ENCODE measurements around the gene LNP1.

- TF ChIP-seq CTCF (IDR thresholded peaks at IDR 0.05) (no peak), POLR2A (IDR thresholded peaks at IDR 0.05) (no peak), EP300 (IDR thresholded peaks at IDR 0.05) (no peak)
Observed at GRCh38 chr3:100470951-100471350, 69.6 kb downstream of the LNP1 start.

Data from ovary (tissue), 3 donors.